NCI-H2196 treated with DMSO at 0.1 percent for 48 hours (cell line): ENCODE data around the gene GALNT18.

Source experiments
- DNase-seq: peaks from one replicate; lab custom pipeline; 2025; ENCODE audit not compliant: unreplicated experiment; lab: John Stamatoyannopoulos, UW

The GALNT18 gene

DNA sequence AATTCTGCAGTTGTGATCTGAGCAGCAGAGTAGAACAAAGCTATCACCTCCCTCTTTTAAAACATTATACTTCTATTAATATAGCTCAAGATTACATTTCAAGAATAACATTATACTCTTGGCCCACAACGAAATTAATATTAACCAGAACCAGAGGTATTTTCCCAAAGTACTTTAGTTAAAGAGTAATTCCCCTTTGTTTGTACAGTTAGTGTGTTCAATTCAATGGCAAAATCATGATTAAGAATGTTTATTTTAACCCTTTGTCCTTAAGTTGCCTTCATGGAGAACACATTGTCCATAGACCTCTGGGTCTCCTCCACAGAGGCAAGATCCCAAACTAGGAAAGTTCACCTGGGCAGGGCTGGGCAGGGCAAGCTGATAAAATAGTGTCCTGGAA, 180.7 kb downstream of the GALNT18 start:
- DNase-seq, result no peak

GRCh38 chr11:11440144-11440543, 181.7 kb downstream of the GALNT18 start:
- no peak for DNase-seq

DNA sequence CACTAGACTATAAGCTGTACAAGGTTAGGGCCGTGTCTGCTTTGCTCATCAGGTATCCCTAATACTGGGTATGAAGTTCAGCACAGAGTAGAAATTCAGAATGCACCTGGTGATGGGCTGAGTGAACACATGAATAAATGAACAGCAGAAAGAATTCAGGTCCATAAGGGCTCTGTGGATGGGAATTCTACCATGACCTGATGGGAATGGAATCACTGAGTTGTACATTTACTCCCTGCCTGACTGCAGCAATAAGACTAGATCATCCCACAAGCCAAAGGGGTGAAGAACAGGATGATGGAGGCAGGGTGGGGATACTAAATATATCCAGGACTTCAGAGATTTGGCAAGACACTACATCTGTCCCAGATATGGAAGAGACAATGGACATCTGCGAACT, 182.2 kb downstream of the GALNT18 start:
- no peak for DNase-seq

- DNase-seq, result no peak
Observed at GRCh38 chr11:11436715-11437313, 185.0 kb downstream of the GALNT18 start.

GRCh38 chr11:11435635-11436034, 186.2 kb downstream of the GALNT18 start:
- no peak for DNase-seq

- no peak for DNase-seq
Observed at GRCh38 chr11:11433960-11434359, 187.8 kb downstream of the GALNT18 start.

DNA sequence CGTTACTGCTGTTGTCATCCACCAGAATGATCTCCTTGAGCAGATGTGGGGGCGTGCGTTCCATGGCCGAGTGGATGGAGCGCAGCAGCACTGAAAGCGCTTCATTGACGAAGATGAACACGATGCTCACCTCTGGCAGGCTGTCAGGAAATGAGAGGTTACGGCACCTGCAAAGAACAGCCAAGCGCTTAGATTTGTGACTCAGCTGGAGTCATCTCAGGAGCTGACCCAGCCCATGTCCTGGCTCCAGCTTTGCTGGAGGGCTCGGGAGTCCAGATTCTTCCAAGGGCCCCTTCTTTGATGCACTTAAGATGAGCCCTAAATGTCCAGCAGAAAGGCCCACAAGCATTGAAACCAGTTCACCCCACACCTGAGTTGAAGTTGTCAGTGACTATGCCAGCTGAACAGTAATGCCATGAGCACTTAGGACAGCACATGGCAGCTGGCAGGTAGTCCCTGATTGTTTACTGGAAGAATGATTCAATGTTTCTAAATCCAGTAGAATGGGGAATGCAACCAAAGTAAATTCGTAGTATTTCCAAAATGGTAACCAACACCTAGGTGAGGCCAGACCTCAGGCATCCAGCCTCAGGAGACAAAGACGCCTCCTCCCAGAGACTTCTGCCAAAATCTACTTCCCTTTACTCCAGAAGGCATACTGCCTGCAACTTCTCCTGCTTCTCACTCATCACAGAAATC, 189.0 kb downstream of the GALNT18 start:
- no peak for DNase-seq

DNA sequence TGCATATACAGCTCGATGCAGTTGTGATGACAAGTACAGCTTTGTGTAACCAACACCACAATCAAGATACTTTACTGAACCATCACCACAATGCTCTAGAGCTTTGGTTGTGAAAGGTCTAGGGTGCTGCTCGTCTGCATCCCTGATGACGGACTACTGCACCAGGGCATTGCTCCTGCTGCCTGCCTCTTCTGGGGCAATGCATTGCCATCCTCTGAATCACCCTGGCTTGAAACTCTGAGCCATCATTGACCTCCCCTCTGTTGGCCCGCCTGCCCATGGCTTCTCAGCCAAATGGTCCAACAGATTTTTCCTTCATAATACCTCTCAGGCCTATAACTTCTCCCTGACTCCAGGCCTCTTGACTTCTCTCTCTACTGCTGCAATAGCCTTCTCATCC, 191.4 kb downstream of the GALNT18 start:
- DNase-seq, result no peak

DNA sequence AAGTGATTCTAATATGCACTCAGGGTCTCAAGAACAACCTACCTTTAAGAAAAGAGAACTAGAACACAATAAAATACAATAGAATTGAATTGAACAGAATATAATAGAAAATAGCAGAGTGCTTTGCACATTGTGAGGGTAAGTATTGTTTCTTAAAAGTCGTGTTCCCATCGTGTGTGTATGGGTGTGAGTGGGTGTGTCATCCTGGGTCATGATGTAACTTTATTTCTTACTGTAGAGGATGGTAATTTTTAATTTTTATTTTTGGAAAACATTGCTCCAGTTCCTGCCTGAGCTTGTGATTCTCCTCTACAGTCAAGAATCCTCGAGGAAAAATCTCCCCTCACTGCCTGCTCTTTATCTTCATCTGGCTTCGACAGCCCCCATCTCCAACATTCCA, 193.1 kb downstream of the GALNT18 start:
- DNase-seq, result no peak

DNA sequence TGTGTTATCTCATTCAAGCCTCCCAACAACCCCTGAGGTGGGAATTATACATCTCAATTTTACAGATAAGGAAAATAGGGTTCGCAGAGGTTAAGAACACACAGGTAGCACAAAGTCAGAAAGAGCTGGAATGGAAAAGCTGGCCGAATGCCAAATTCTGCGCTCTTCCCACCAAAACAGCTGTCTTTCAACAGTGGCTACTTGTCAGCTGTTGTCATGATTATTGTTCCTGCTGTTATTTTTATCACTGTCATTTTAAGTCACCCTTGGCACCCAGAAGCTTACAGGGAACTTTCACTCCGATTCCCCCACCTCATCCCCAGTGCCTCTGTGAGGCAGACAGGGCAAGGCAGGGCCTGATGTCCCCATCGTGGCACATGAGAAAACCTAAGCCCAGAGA, 194.3 kb downstream of the GALNT18 start:
- DNase-seq, result no peak

- DNase-seq, result no peak
Observed at GRCh38 chr11:11427140-11427539, 194.7 kb downstream of the GALNT18 start.

DNA sequence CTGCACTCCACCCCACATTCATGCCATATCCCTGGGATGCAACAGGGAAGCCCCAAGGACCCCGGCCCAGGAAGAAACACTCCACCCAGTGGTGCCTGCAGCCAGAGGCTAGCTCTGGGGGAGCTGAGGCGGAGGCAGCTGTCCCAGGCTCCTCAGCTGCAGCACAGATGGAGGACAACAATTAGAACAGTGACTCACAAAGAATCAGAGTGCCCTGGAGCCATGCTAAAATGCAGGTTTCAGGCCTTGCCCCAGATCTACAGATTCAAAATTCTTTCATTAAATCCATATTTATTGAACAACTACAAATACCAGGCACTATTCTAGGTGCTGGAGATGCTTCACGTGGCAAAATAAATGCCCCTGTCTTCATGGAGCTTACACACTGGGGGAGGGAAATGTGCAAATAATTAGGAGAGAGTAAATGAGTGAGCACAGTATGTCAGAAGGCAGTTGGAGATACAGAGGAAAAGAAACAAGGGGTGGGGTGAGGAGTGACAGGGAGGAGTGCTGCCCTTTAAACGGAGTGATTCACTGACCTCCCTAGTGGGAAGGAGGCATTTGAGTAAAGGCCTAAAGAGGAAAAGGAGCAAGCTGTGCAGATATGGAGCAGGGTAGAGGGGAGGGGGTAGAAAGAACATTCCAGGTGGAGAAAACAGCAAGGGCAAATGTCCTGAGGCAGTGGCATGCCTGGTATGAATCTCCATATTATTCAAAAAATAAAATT, 195.4 kb downstream of the GALNT18 start:
- DNase-seq, result no peak

- DNase-seq, result no peak
Observed at GRCh38 chr11:11425806-11426205, 196.0 kb downstream of the GALNT18 start.

DNA sequence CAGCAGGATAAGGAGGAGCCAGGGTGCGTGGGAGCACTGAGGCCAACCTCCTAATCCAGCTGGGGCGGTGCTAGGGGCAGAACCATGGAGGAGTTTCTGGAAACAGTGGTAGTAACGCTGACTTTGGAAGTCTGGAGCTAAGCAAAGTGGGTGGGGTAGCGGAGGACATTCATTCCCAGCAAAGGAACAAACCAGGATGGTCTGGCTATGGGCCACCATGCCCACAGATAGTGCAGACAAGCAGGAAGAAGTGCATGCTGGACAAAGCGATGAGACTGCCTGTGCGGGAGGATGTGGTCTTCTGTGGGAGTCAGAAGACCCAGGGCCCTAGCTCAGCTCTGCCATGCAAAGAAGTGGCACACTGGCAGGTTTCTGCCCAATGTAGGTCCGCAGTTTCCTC, 197.1 kb downstream of the GALNT18 start:
- DNase-seq, result no peak

DNA sequence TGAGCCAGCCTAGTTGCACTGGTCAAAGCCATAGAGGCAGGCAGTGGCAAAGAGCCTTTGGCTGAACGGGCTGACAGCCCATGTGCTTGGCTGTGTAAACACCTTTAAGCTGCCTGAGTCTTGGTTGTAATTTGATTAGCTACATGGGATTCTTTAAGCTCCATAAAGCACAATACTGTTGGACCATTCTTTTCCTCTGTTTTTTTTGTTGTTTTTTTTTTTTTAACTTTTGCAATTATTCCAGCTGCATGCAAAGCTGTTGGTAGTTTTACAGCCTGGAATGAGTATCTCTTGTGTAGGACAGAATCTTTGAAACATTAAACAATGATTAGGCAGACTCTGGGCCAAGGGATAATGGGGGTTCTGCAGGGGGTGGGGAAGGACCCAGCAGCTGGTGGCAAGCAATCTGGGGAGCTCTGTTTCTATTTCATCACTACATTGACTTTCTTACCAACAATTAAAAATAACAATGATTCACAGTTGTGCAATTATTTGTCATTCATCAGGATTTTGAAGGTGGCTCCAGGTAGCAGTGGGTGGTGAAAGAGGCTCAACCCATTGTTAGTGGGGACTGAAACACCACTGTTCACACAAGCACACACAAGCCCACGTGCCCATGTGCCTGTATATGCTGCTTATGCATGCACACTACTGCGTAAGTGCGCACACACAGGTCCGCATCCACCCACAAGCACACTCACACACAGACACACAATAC, 199.2 kb downstream of the GALNT18 start:
- DNase-seq, result peak; percentile 24

DNA sequence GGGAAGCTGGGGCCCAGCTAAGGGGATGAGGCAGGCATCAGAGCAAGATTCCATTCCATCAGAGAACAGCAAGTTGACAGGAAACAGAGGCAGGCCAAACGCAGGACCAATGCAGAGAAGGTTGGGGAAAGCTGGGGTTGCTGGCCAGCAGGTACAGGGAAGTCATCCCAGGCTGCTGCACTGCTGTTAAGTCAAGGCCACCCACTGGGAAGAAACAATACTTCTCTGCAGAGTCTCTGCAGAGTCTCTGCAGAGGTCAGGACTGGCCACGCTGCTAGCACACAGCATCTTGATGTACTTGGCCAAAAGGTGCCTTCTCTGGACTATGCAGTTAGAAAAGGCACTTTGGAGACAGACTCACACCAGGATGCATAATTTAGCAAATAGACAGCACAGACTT, 200.3 kb downstream of the GALNT18 start:
- DNase-seq, result no peak

- no peak for DNase-seq
Observed at GRCh38 chr11:11420899-11421285, 200.9 kb downstream of the GALNT18 start.

GRCh38 chr11:11420191-11420898, 201.5 kb downstream of the GALNT18 start:
- DNase-seq, result no peak

GRCh38 chr11:11419747-11420146, 202.1 kb downstream of the GALNT18 start:
- DNase-seq, result no peak

- no peak for DNase-seq
Observed at GRCh38 chr11:11416917-11417316, 204.9 kb downstream of the GALNT18 start.

DNA sequence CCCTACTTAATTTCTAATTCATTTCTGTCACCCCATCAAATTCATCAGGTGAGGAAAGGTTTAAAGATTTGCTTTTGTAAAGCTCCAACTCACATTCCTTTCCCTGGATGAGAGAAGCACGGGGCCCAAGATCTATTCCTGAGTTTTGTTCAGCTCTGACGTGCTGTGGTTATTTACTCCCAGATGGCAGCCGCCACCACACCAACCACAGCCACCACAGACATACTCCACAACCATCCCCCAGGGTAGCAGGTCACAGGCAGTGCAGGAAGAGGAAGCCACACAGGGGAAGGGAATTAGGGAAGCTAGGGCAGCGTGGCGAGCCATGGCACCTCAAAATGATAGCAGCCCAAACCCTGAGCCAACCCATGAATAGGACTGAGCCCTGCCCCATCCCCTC, 205.3 kb downstream of the GALNT18 start:
- DNase-seq, result no peak
